WERI-Rb-1 (cell line): ENCODE data around the gene SUDS3.

Experiments used
- DNase-seq: peaks from one replicate; pipeline ENCODE4 v3.0.0-alpha.2; 2020
- H3K27ac ChIP-seq: fragments of 250-450 bp; sonication (Bioruptor Pico); 2 replicates; pipeline ENCODE4 v1.5.1; 2020; ENCODE audit warnings: mild to moderate bottlenecking, moderate library complexity
- H3K27me3 ChIP-seq: fragments of 250-450 bp; sonication (Bioruptor Pico); 2 replicates; pipeline ENCODE4 v1.5.1; 2021; ENCODE audit warnings: mild to moderate bottlenecking, low read depth, moderate library complexity; ENCODE audit not compliant: insufficient read depth, severe bottlenecking
- H3K36me3 ChIP-seq: fragments of 250-450 bp; sonication (Bioruptor Pico); 2 replicates; pipeline ENCODE4 v1.5.1; 2020; ENCODE audit warnings: mild to moderate bottlenecking, moderate library complexity
- H3K4me3 ChIP-seq: 2 replicates; pipeline ENCODE4 v1.5.1; 2011; ENCODE audit warnings: low read depth, mild to moderate bottlenecking, control low read depth, low read length
- H3K9me3 ChIP-seq: fragments of 250-450 bp; sonication (Bioruptor Pico); 2 replicates; pipeline ENCODE4 v1.5.1; 2021; ENCODE audit warnings: mild to moderate bottlenecking, moderate library complexity; ENCODE audit not compliant: severe bottlenecking
- TF ChIP-seq, protein P1 (sequence below): IDR thresholded peaks from 2 replicates; pipeline ENCODE4 v1.5.1; 2011; ENCODE audit warnings: low read depth, mild to moderate bottlenecking, control low read depth, inconsistent platforms, low read length

Gene SUDS3

GRCh38 chr12:118358612-118359540, 17.5 kb upstream of the SUDS3 start:
- no peak for DNase-seq
- H3K9me3 ChIP-seq = no peaks in the 10 kb centered on the region

GRCh38 chr12:118359541-118359915, 16.8 kb upstream of the SUDS3 start:
- no peak for DNase-seq
- TF ChIP-seq, protein P1, sequence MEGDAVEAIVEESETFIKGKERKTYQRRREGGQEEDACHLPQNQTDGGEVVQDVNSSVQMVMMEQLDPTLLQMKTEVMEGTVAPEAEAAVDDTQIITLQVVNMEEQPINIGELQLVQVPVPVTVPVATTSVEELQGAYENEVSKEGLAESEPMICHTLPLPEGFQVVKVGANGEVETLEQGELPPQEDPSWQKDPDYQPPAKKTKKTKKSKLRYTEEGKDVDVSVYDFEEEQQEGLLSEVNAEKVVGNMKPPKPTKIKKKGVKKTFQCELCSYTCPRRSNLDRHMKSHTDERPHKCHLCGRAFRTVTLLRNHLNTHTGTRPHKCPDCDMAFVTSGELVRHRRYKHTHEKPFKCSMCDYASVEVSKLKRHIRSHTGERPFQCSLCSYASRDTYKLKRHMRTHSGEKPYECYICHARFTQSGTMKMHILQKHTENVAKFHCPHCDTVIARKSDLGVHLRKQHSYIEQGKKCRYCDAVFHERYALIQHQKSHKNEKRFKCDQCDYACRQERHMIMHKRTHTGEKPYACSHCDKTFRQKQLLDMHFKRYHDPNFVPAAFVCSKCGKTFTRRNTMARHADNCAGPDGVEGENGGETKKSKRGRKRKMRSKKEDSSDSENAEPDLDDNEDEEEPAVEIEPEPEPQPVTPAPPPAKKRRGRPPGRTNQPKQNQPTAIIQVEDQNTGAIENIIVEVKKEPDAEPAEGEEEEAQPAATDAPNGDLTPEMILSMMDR = no peak
- no peaks in the 10 kb centered on the region for H3K36me3 ChIP-seq
- no peak overlapping the region for H3K27ac ChIP-seq
- no peak overlapping the region for H3K4me3 ChIP-seq
- no peaks in the 10 kb centered on the region for H3K27me3 ChIP-seq
- H3K9me3 ChIP-seq = no peaks in the 10 kb centered on the region

More at GRCh38 chr12:118358612-118359540, 17.5 kb upstream of the SUDS3 start:
- TF ChIP-seq, protein P1 = no peak
- Histone ChIP-seq H3K27ac (no peak overlapping the region), H3K27me3 (no peaks in the 10 kb centered on the region), H3K36me3 (no peaks in the 10 kb centered on the region), H3K4me3 (no peak overlapping the region)

DNA sequence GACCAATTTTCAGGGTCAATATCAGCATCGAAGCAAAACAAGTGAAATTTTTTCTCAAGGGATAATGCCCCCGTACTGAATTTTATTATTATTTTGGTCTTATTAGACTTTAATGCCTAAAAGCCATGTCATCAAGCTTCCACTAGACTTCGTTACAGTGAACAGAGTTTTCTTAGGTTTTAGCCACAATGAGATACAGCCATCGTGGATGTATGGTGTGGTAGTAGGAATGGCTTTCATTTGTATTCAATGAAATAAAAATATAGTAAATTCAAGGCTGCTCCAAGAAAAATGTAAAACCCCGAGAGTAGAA, 15.3 kb upstream of the SUDS3 start:
- no peak overlapping the region for H3K4me3 ChIP-seq
- H3K27me3 ChIP-seq = no peaks in the 10 kb centered on the region
- DNase-seq = no peak
- H3K9me3 ChIP-seq = no peaks in the 10 kb centered on the region
- H3K36me3 ChIP-seq = no peaks in the 10 kb centered on the region
- H3K27ac ChIP-seq = no peak overlapping the region
- TF ChIP-seq, protein P1 = no peak

GRCh38 chr12:118361889-118362288, 14.5 kb upstream of the SUDS3 start:
- Histone ChIP-seq H3K36me3 (no peaks in the 10 kb centered on the region), H3K4me3 (no peak overlapping the region), H3K9me3 (no peaks in the 10 kb centered on the region), H3K27ac (no peak overlapping the region), H3K27me3 (no peaks in the 10 kb centered on the region)
- TF ChIP-seq, protein P1 = no peak
- DNase-seq = no peak

DNA sequence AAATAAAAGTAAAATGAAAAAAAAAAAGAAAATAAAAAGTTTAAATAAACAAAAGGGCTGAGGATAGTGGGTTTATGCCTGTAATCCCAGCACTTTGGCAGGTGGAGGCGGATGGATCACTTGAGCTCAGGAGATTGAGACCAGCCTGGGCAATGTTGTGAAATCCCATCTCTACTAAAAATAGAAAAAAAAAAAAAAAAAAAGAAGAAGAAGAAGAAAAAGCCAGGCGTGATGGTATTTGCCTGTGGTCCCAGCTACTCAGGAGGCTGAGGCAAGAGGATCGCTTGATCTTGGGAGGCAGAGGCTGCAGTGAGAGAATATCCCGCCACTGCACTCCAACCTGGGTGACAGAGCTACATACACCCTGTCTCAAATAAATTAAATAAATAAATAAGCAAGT, 7.5 kb upstream of the SUDS3 start:
- Histone ChIP-seq H3K9me3 (no peaks in the 10 kb centered on the region), H3K27me3 (no peaks in the 10 kb centered on the region), H3K36me3 (no peaks in the 10 kb centered on the region), H3K4me3 (no peak overlapping the region), H3K27ac (no peak overlapping the region)
- TF ChIP-seq, protein P1 = no peak
- no peak for DNase-seq
